Smooth muscle cell of the brain vasculature (primary cell): ENCODE measurements around the gene ZNF573.
"Not testable (repeated sequence)": the region's sequence is repeated elsewhere in the genome, so short reads cannot be mapped to it uniquely, and the experiment has no call there.

Source experiments
- DNase-seq: peaks from one replicate; pipeline ENCODE4 v3.0.0-alpha.2; 2012; ENCODE audit warnings: low read depth, low spot score

ZNF573 gene

GRCh38 chr19:37779127-37780005 is at the start of gene ZNF573:
Gene ZNF573 (minus strand): TSS chr19:37779586. CDS start chr19:37773729, 5,857 bp downstream.
- peak; percentile 72 for DNase-seq

GRCh38 chr19:37817180-37817981 is 38.0 kb upstream of the ZNF573 start:
- no peak for DNase-seq

GRCh38 chr19:37815611-37816010 is 36.2 kb upstream of the ZNF573 start:
- not testable (repeated sequence) for DNase-seq

- no peak for DNase-seq
Measured at GRCh38 chr19:37813340-37813739, 34.0 kb upstream of the ZNF573 start.

- no peak for DNase-seq
Measured at GRCh38 chr19:37809366-37809765, 30.0 kb upstream of the ZNF573 start.

- no peak for DNase-seq
Measured at GRCh38 chr19:37803249-37803840, 24.0 kb upstream of the ZNF573 start.

GRCh38 chr19:37790244-37790925 is 11.0 kb upstream of the ZNF573 start:
- DNase-seq = no peak

GRCh38 chr19:37778613-37779126 is 716 bp downstream of the ZNF573 start:
- DNase-seq = no peak

GRCh38 chr19:37770985-37771384 is 8.4 kb downstream of the ZNF573 start:
- no peak for DNase-seq

- no peak for DNase-seq
Measured at GRCh38 chr19:37763488-37763887, 15.9 kb downstream of the ZNF573 start.

- not testable (repeated sequence) for DNase-seq
Measured at GRCh38 chr19:37757683-37758082, 21.7 kb downstream of the ZNF573 start.

GRCh38 chr19:37738371-37738770 is 41.0 kb downstream of the ZNF573 start:
- DNase-seq = no peak

GRCh38 chr19:37725181-37725580 is 54.2 kb downstream of the ZNF573 start:
- DNase-seq = no peak

- no peak for DNase-seq
Measured at GRCh38 chr19:37719927-37720265, 59.5 kb downstream of the ZNF573 start.

- peak; percentile 71 for DNase-seq
Measured at GRCh38 chr19:37719111-37719926, 60.1 kb downstream of the ZNF573 start, which contains the start of gene ZNF607. Gene ZNF607 (minus strand): TSS chr19:37719761. CDS start chr19:37711618, 8,143 bp downstream.

GRCh38 chr19:37718304-37718703 is 61.1 kb downstream of the ZNF573 start:
- DNase-seq = no peak

- DNase-seq = no peak
Measured at GRCh38 chr19:37716140-37716539, 63.2 kb downstream of the ZNF573 start.

- no peak for DNase-seq
Measured at GRCh38 chr19:37706052-37706605, 73.3 kb downstream of the ZNF573 start.

GRCh38 chr19:37699057-37699456 is 80.3 kb downstream of the ZNF573 start:
- no peak for DNase-seq

GRCh38 chr19:37698216-37698615 is 81.2 kb downstream of the ZNF573 start:
- no peak for DNase-seq
